Thymus (tissue), 11 donors: ENCODE results near the gene CCDC136. TPM values are rescaled to one million over a fixed set of nuclear protein-coding genes. Genes with fewer than 3 reads are reported as not detected.

Experiments used
- DNase-seq, 9 donors: peaks; one replicate each; pipeline ENCODE4 v3.0.0-alpha.2; 2013; ENCODE audit warnings: low spot score in 9 of 9, low read depth in 6 of 9, missing footprints in 1 of 9
- H3K27ac ChIP-seq, 2 donors: one replicate each; pipeline ENCODE4 v1.5.1; 2013; ENCODE audit warnings: control low read depth in 1 of 2, low read depth in 1 of 2, low read length in 1 of 2, mild to moderate bottlenecking in 1 of 2, moderate library complexity in 1 of 2
- H3K27me3 ChIP-seq, 2 donors: one replicate each; pipeline ENCODE4 v1.5.1; 2013; ENCODE audit warnings: low read length in 1 of 2; ENCODE audit not compliant: control insufficient read depth in 2 of 2, insufficient read depth in 1 of 2
- H3K36me3 ChIP-seq, 2 donors: one replicate each; pipeline ENCODE4 v1.5.1; 2013; ENCODE audit warnings: low read length in 1 of 2, mild to moderate bottlenecking in 1 of 2, moderate library complexity in 1 of 2; ENCODE audit not compliant: control insufficient read depth in 2 of 2, insufficient read depth in 2 of 2
- H3K4me1 ChIP-seq, 2 donors: one replicate each; pipeline ENCODE4 v1.5.1; 2013; ENCODE audit warnings: low read length in 2 of 2; ENCODE audit not compliant: control insufficient read depth in 2 of 2, insufficient read depth in 2 of 2
- H3K4me3 ChIP-seq, 2 donors: one replicate each; pipeline ENCODE4 v1.5.1; 2013; ENCODE audit warnings: low read length in 2 of 2, control low read depth in 1 of 2, mild to moderate bottlenecking in 1 of 2
- H3K9me3 ChIP-seq, 2 donors: one replicate each; pipeline ENCODE4 v1.5.1; 2013; ENCODE audit warnings: low read length in 1 of 2, mild to moderate bottlenecking in 1 of 2; ENCODE audit not compliant: control insufficient read depth in 2 of 2, insufficient read depth in 1 of 2
- WGBS: extraction: QIAGEN DNeasy Blood & Tissue Kit; methylation state at CpG from one replicate; pipeline ENCODE4 v1.1.7; 2013; 5-methylcytosine and 5-hydroxymethylcytosine counted together
- polyA plus RNA-seq: library from polyadenylated mRNA; stranded (reverse); fragments of 200-250 nt; gene quantifications from one replicate; pipeline ENCODE4 v1.2.3, GENCODE V29; 2013
- total RNA-seq: library from RNA; stranded (reverse); fragments of 120-200 nt; gene quantifications from one replicate; pipeline ENCODE4 v1.2.4, GENCODE V29; 2013
- donor health status: healthy.

The CCDC136 gene
- total and polyA plus RNA-seq, 2 donors, result 4.5 to 13.7 TPM

GRCh38 chr7:128785738-128786137 is 6.0 kb upstream of the CCDC136 start:
- Histone ChIP-seq H3K27me3 (peaks cover 0 to 20% of the 10 kb centered on the region in 2 donors), H3K36me3 (no peaks in the 10 kb centered on the region)
- 82% methylated on average over 3 of the region's 3 CpGs for WGBS

GRCh38 chr7:128788446-128789412 is 3.0 kb upstream of the CCDC136 start:
- no peaks in the 10 kb centered on the region for H3K9me3 ChIP-seq
- no peaks in the 10 kb centered on the region for H3K36me3 ChIP-seq
- H3K4me1 ChIP-seq, result peaks cover 10 to 23% of the 10 kb centered on the region in 2 donors
- H3K27ac ChIP-seq, result no peak overlapping the region
- DNase-seq, result no peak
- WGBS, result 93% methylated on average over 9 of the region's 9 CpGs
- no peak overlapping the region for H3K4me3 ChIP-seq
- H3K27me3 ChIP-seq, result peaks cover 0 to 34% of the 10 kb centered on the region in 2 donors

More at GRCh38 chr7:128785738-128786137, 6.0 kb upstream of the CCDC136 start:
- no peak overlapping the region for H3K4me3 ChIP-seq
- H3K4me1 ChIP-seq, result peaks cover 4 to 6% of the 10 kb centered on the region in 2 donors
- no peak overlapping the region for H3K27ac ChIP-seq
- H3K9me3 ChIP-seq, result no peaks in the 10 kb centered on the region
- DNase-seq, result no peak

- Histone ChIP-seq H3K27me3 (peaks cover 0 to 34% of the 10 kb centered on the region in 2 donors), H3K27ac (no peak overlapping the region), H3K36me3 (peaks cover 0 to 4% of the 10 kb centered on the region in 2 donors), H3K4me1 (peaks cover 10 to 23% of the 10 kb centered on the region in 2 donors), H3K9me3 (no peaks in the 10 kb centered on the region), H3K4me3 (peak overlapping the region; percentile 69 to 77)
- 17% methylated on average over 45 of the region's 45 CpGs for WGBS
- peak in 5 of 9 donors; percentile 15 to 49 (median 25) for DNase-seq
Observed at GRCh38 chr7:128790315-128791041, 1.3 kb upstream of the CCDC136 start.

- no peak for DNase-seq
- Histone ChIP-seq H3K4me3 (peak overlapping the region; percentile 76 to 77), H3K27ac (no peak overlapping the region), H3K36me3 (peaks cover 0 to 4% of the 10 kb centered on the region in 2 donors), H3K9me3 (no peaks in the 10 kb centered on the region), H3K4me1 (peaks cover 10 to 23% of the 10 kb centered on the region in 2 donors), H3K27me3 (peaks cover 0 to 34% of the 10 kb centered on the region in 2 donors)
- WGBS, result 65% methylated on average over 9 of the region's 9 CpGs
Observed at GRCh38 chr7:128791972-128792327, 182 bp downstream of the CCDC136 start.

GRCh38 chr7:128792471-128793180 is 858 bp downstream of the CCDC136 start:
- DNase-seq, result peak in 2 of 9 donors; percentile 10 to 27
- H3K4me1 ChIP-seq, result peaks cover 10 to 23% of the 10 kb centered on the region in 2 donors
- peaks cover 0 to 4% of the 10 kb centered on the region in 2 donors for H3K36me3 ChIP-seq
- 58% methylated on average over 10 of the region's 10 CpGs for WGBS
- H3K9me3 ChIP-seq, result no peaks in the 10 kb centered on the region
- H3K27ac ChIP-seq, result no peak overlapping the region
- H3K27me3 ChIP-seq, result peaks cover 0 to 34% of the 10 kb centered on the region in 2 donors
- no peak overlapping the region for H3K4me3 ChIP-seq

GRCh38 chr7:128793181-128793547 is 1.4 kb downstream of the CCDC136 start:
- Histone ChIP-seq H3K27me3 (peaks cover 0 to 34% of the 10 kb centered on the region in 2 donors), H3K4me1 (peaks cover 10 to 23% of the 10 kb centered on the region in 2 donors), H3K36me3 (peaks cover 0 to 4% of the 10 kb centered on the region in 2 donors), H3K4me3 (no peak overlapping the region), H3K27ac (no peak overlapping the region), H3K9me3 (no peaks in the 10 kb centered on the region)
- no peak for DNase-seq
- 93% methylated on average over 5 of the region's 5 CpGs for WGBS

GRCh38 chr7:128794020-128794419 is 2.3 kb downstream of the CCDC136 start:
- peak in 4 of 9 donors; percentile 13 to 39 (median 20) for DNase-seq
- WGBS, result 57% methylated on average over 3 of the region's 3 CpGs
- Histone ChIP-seq H3K36me3 (peaks cover 0 to 4% of the 10 kb centered on the region in 2 donors), H3K4me1 (peaks cover 10 to 23% of the 10 kb centered on the region in 2 donors), H3K27me3 (peaks cover 0 to 27% of the 10 kb centered on the region in 2 donors), H3K4me3 (no peak overlapping the region), H3K9me3 (no peaks in the 10 kb centered on the region), H3K27ac (no peak overlapping the region)

- Histone ChIP-seq H3K27ac (no peak overlapping the region), H3K9me3 (no peaks in the 10 kb centered on the region), H3K4me1 (peaks cover 10 to 23% of the 10 kb centered on the region in 2 donors), H3K4me3 (no peak overlapping the region), H3K36me3 (peaks cover 0 to 4% of the 10 kb centered on the region in 2 donors), H3K27me3 (peaks cover 0 to 24% of the 10 kb centered on the region in 2 donors)
- WGBS, result 97% methylated on average over 8 of the region's 8 CpGs
- no peak for DNase-seq
Observed at GRCh38 chr7:128794436-128794835, 2.7 kb downstream of the CCDC136 start.
